CD4-positive, alpha-beta T cell treated with Interleukin-15 for 1 hour (primary cell): ENCODE results near the gene VAPA.
A peak's percentile ranks its signal among the peaks of the same experiment; 100 is the strongest.

Experiments
- DNase-seq: peaks from one replicate; pipeline ENCODE4 v3.0.0-alpha.2; 2020

The VAPA gene, protein sequence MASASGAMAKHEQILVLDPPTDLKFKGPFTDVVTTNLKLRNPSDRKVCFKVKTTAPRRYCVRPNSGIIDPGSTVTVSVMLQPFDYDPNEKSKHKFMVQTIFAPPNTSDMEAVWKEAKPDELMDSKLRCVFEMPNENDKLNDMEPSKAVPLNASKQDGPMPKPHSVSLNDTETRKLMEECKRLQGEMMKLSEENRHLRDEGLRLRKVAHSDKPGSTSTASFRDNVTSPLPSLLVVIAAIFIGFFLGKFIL

DNA sequence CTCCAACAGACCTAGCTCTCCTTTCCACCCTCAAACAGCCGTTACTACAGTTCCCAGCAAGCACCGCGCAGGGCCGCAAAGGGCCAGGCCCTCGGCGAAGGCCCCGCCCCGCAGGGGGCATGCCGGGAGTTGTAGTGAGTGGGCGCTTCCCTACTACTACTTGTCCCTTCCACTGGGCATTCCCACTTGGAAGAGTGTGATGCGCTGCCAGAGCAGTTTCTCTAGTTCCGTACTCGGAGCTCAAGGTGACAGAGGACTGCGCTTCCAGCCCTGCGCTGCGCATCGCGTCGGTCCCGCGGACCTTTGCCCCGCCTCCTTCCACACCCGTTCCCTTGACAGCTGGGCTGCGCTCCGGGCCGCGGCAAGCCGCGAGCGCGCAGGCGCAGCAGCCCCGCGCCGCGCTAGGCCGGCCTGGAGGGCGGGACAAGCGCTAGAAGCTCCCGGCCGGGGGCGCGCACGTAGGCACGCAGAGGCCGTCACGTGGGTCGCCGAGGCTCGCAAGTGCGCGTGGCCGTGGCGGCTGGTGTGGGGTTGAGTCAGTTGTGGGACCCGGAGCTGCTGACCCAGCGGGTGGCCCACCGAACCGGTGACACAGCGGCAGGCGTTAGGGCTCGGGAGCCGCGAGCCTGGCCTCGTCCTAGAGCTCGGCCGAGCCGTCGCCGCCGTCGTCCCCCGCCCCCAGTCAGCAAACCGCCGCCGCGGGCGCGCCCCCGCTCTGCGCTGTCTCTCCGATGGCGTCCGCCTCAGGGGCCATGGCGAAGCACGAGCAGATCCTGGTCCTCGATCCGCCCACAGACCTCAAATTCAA lies at the start of gene VAPA:
Gene VAPA (plus strand): TSS at position 491 of the 808 bp plus-strand sequence. CDS start 241 bp downstream, at position 732.
- peak; percentile 94 for DNase-seq

DNA sequence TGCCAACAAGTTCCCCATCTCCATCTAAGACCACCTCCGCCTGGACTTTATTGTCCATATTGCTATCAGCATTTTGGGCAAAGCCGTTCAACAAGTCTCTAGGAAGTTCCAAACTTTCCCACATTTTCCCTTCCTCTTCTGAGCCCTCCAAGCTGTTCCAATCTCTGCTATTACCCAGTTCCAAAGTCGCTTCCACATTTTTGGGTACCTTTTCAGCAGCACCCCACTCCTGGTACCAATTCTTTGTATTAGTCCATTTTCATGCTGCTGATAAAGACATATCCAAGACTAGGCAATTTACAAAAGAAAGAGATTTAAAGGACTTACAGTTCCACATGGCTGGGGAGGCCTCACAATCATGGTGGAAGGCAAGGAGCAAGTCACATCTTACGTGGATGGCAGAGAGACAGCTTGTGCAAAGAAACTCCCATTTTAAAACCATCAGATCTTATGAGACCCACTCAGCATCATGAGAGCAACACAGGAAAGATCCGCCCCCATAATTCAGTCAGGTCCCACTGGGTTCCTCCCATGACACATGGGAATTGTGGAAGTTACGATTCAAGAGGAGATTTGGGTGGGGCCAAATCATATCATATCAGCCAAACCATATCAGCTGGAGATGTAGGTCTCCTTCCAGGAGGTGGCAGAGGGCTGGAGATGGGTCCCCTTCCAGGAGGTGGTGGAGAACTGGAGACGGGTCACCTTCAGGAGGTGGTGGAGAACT lies 47.9 kb upstream of the VAPA start:
- no peak for DNase-seq

GRCh38 chr18:9866627-9867026 lies 47.2 kb upstream of the VAPA start:
- DNase-seq = no peak

DNA sequence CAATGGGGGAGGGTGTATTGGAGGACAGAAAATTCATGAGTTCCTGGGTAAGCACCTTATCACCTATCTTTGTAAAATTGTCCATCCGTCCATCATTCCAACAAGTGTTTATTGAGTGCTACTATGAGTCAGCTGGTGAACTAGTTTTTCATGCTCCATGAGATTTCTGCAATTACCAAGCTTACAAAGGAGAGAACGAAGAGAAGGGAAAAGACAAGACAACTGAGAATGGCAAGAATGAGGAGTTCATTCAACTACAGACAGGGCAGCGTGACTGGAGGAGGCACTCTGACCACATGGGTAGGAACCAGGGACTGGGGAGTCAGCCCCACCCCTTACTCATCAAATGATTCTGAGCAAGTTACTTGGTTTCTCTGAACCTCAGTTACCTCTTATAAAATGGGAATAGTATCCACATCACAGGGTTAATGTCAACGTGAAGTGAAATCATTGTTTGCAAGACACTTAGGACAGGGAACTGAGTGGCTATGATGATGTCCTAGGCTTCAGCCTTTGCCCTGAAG lies 46.7 kb upstream of the VAPA start:
- no peak for DNase-seq

DNA sequence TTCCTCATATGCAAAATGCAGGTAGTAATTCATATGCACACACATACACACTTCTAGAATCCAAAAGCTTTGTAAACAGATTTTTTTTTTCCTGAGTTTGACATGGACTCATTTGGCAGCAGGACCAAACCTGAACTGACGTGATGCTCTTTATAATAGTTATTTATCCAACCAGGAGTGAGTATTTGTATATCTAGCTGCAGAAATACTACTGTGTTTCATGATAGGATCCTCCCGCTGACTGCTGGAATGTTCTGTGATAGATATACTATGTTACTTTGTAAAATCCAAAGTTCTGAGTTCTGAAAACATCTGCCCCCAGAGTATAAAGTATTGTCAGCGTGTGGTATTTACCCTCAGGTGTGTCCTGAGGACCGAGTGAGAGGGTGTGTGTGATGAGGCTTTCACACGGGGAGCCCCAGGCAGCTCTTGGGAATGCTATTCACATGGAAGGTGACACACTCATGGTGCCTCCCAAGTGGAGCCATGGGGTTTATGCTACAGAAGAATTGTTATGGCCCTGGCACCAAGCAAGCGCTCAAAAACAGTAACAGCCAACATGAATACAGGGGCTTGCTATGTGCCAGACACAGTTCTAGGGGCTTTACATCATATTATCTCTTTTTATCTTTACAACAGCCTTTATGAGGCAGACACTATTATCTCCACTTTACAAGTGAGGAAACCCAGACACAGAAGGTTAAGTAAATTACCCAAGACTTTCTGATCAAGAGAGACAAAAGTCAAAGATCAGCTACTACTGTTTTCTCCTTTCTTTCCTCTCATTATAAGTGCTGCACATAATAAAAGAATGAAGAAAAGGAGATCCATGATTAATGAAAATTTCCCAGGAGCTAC lies 44.7 kb upstream of the VAPA start:
- no peak for DNase-seq

GRCh38 chr18:9869715-9870430 lies 43.9 kb upstream of the VAPA start:
- no peak for DNase-seq

- no peak for DNase-seq
Measured at GRCh38 chr18:9870431-9871008, 43.3 kb upstream of the VAPA start.

- DNase-seq = no peak
Measured at GRCh38 chr18:9871244-9871746, 42.5 kb upstream of the VAPA start.

DNA sequence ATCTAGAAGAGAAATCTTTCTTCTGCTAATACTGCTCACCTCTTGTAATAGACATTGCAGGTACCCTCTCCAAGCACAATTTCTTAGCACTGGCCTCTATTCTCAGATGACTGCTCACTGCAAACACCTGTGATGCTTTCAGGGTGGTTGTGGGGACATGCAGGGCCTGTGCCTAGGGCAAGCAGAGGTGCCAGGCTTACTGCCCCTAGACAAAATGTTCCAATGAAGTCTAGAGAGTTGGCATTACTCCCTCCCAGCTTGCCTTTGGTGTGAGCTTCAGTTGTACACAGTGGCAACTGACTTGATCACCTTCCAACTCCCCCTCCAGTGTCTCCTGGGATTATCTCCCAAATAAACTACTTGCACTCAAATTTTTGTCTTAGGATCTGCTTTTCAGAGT lies 41.0 kb upstream of the VAPA start:
- DNase-seq = no peak

DNA sequence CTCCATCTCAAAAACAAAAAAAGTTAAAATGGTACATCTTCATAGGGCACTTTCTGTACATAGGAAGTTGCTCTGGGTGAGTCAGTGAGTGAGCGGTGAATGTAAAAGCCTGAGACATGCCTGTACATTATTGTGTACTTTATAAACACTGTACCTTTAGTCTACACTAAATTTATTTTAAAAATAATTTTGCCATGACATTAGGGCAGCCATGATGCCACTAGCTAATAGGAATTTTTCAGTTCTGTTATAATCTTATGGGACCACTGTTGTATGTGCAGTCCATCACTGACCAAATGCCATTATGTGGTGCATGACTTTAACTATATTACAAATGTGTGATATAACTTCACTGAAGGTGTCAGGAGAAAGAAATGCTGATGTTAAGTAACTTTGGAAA lies 39.1 kb upstream of the VAPA start:
- no peak for DNase-seq

DNA sequence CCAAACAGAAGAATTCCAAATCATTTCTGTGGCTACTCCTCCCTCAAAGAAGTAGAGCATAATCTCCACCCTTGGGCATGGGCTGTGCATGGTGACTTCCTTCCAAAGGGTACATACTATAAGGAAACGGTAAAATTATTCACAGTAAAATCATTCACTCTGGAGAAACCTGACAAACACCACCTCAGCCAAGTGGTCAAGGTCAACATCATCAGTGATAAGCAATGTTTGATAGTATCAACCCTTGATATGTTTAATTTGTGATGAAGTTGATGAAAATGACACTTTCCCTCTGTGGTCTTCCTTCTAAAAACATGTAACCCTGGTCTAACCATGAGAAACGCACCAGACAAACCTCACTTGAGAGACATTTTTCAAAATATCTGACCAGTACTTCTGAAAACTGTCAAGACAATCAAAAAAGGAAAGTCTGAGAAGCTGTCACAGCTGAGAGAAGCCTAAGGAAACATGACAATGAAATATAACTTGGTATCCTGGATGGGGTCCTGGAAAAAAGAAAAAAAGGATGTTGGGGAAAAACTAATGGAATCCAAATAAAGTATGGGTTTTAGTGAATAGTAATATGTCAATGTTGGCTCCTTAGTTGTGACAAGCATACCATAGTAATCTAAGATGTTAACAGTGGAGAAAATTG lies 37.5 kb upstream of the VAPA start:
- no peak for DNase-seq

DNA sequence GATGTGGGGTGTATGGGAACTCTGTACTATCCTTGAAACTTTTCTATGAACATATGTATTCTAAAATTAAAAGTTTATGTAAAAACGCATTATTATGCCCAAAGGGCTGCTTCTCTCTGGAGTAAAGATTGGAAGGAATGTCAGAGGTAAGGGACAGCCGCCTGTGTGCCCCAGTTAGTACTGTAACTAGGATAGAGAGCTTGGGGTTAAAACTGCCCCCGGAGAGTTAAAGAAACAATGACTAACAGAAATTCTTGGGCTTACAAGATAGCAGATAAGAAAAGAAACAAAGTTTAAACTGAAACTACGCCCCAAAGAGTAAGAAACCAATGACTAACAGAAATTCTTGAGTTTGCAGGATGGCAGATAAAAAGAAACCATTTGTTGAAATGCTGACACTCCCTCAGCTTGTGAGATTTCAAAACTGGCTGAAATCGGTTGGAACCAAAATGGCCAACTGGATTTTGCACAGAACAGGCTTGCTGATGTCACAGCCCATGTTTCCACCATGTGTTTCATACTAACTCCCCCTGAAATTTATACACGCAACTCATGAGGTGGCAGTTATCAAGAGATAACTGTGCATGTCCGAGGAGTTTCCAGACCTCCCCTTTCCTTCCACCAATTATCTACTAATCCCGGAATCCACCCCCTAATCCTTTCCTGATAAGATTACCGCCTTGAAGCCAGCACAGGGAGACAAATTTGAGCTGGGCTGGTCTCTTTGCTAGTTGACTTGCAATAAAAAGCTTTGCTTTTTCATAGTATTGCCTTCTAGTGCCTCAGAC lies 36.8 kb upstream of the VAPA start:
- DNase-seq = no peak

- DNase-seq = no peak
Measured at GRCh38 chr18:9877655-9878014, 36.2 kb upstream of the VAPA start.

DNA sequence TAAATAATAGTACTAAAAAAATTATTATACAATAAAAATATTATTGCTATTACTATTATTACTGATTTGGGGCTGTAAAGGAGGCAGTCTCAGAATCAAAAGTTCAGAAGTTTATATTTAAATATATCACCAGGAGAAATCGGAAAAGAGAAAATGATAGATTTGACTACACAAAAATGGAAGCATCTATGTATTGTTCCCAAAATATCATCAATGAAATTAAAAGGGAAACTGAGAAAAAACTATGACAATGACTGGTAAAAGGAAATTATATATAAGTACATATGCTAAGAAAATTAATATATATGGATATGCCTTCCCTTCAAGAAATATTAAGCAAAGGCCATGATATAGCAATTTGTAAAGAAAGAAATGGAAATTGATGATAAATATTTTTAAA lies 35.7 kb upstream of the VAPA start:
- no peak for DNase-seq

- DNase-seq = no peak
Measured at GRCh38 chr18:9878783-9879242, 35.0 kb upstream of the VAPA start.

DNA sequence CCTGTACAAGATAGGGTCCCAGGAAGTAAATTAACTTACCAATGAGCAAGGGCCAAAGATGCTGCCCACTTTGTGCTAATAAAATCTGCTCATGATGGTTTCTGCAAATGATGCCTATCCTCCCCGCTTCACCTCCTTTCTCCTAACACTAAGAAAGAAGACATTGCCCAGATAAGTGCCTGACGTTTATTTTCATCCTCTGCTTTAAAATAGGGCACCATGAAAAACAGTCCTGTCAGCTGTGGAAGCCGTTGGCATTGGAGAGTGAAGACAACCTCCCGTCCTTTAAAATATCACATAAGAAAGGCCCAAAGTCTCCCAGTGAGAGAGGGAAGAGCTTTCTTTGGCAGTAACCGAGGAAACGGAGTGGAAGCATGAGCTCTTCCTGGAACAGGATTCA lies 29.7 kb upstream of the VAPA start:
- no peak for DNase-seq

- no peak for DNase-seq
Measured at GRCh38 chr18:9884532-9885140, 29.2 kb upstream of the VAPA start.

DNA sequence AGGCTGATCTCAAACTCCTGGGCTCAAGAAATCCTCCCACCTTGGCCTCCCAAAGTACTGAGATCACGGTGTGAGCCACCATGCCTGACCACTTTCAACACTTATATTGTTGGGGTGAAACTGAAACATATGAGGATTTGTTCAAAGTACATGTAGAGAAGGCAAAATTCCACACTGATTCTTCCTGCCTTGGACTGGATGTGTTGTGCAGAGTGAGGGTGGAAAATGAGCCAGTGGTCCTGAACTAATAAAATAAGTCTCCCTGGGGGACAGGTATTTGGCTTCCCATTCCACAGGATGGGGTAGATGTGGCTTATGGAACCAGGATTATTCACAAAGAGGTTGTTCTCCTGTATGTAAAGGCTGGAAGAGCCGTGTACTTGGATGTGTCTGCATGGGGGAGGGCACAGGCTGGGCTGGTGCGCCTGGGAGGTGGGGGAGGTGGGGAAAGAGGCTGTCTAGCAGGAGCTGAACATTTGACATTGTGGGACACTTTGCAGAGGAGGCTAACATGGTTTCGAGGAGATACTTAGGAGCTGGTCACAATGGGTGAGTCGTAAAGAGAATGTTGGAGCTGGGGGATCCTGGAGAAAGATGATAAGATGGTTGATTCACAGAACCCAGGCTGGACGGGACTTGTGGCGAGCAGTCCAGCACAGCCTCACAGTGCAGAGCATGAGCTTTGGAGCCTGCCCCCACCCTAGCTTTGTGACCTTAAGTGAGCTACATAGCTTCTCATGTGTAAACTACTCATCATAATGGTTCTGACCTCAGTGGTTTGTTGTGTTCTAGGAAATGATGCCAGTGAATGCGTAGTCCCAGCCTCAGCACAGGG lies 28.4 kb upstream of the VAPA start, which contains the start of gene TXNDC2:
Gene TXNDC2 (plus strand): TSS at position 804 of the 835 bp plus-strand sequence. CDS start 708 bp downstream, outside the sequence.
- DNase-seq = no peak
